Esophagus (tissue), 2 donors: ENCODE measurements around the gene MTFMT. TPM values are rescaled to one million over a fixed set of nuclear protein-coding genes. Genes with fewer than 3 reads are reported as not detected.

ENCODE experiments used
- H3K27ac ChIP-seq, 2 donors: one replicate each; pipeline ENCODE4 v1.5.1; 2013; ENCODE audit warnings: low read depth in 2 of 2, mild to moderate bottlenecking in 2 of 2, inconsistent platforms in 1 of 2, low read length in 1 of 2, moderate library complexity in 1 of 2
- H3K27me3 ChIP-seq, 2 donors: one replicate each; pipeline ENCODE4 v1.6.1; 2013; ENCODE audit warnings: low read length in 2 of 2, control low read depth in 1 of 2, mild to moderate bottlenecking in 1 of 2; ENCODE audit not compliant: insufficient read depth in 2 of 2, control insufficient read depth in 1 of 2
- H3K36me3 ChIP-seq, 2 donors: one replicate each; pipeline ENCODE4 v1.6.1; 2013; ENCODE audit warnings: low read length in 1 of 2; ENCODE audit not compliant: control insufficient read depth in 2 of 2, insufficient read depth in 2 of 2
- H3K4me1 ChIP-seq, 2 donors: one replicate each; pipeline ENCODE4 v1.6.1; 2013; ENCODE audit warnings: low read length in 1 of 2; ENCODE audit not compliant: control insufficient read depth in 2 of 2, insufficient read depth in 2 of 2
- H3K4me3 ChIP-seq, 2 donors: one replicate each; pipeline ENCODE4 v1.5.1; 2013; ENCODE audit warnings: low read length in 2 of 2, mild to moderate bottlenecking in 2 of 2, low read depth in 1 of 2, moderate library complexity in 1 of 2
- H3K9me3 ChIP-seq, 2 donors: one replicate each; pipeline ENCODE4 v1.6.1; 2013; ENCODE audit warnings: mild to moderate bottlenecking in 2 of 2, low read depth in 1 of 2, low read length in 1 of 2, moderate library complexity in 1 of 2; ENCODE audit not compliant: control insufficient read depth in 2 of 2, insufficient read depth in 1 of 2
- WGBS, 2 donors: extraction: QIAGEN DNeasy Blood & Tissue Kit; methylation state at CpG; one replicate each; pipeline ENCODE4 v1.1.7; 2013; 5-methylcytosine and 5-hydroxymethylcytosine counted together
- polyA plus RNA-seq, 2 donors: library from polyadenylated mRNA; stranded (reverse); fragments of 200-250 nt; gene quantifications; one replicate each; pipeline ENCODE4 v1.2.3, GENCODE V29; 2013
- donor health status: healthy with polysubstance abuse.
- donor health status: Bipolar disorder and iron deficiency.

MTFMT gene
- polyA plus RNA-seq, 2 donors: 3.1 to 6.9 TPM

DNA sequence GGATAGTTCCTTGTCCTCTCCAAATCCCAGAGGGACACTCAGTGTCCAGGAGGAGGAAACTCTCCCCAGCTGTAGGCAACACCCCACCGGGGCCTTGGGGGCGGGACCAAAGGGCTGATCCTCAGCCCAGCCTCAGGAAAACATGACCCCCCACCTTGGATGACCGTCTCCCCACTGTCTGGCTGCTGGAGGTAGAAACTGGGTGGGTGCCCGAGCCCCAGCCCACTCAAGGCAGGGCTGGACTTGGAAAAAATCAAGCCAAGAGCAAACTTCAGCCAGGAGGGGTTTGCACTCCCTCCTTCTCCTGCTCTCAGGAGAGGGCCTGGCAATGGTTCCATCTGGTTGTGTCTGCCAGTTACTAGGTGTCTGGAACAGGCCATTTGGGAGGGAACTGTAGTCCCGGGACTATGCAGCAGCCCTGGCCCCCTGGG lies 42.0 kb upstream of the MTFMT start:
- H3K36me3 ChIP-seq: no peaks in the 10 kb centered on the region
- no peak overlapping the region for H3K4me3 ChIP-seq
- peak overlapping the region; percentile 4 to 47 for H3K27ac ChIP-seq
- WGBS, 2 donors: 42 to 46% methylated on average over 5 of the region's 5 CpGs
- no peaks in the 10 kb centered on the region for H3K9me3 ChIP-seq
- peaks cover 5 to 17% of the 10 kb centered on the region in 2 donors for H3K4me1 ChIP-seq
- no peaks in the 10 kb centered on the region for H3K27me3 ChIP-seq

DNA sequence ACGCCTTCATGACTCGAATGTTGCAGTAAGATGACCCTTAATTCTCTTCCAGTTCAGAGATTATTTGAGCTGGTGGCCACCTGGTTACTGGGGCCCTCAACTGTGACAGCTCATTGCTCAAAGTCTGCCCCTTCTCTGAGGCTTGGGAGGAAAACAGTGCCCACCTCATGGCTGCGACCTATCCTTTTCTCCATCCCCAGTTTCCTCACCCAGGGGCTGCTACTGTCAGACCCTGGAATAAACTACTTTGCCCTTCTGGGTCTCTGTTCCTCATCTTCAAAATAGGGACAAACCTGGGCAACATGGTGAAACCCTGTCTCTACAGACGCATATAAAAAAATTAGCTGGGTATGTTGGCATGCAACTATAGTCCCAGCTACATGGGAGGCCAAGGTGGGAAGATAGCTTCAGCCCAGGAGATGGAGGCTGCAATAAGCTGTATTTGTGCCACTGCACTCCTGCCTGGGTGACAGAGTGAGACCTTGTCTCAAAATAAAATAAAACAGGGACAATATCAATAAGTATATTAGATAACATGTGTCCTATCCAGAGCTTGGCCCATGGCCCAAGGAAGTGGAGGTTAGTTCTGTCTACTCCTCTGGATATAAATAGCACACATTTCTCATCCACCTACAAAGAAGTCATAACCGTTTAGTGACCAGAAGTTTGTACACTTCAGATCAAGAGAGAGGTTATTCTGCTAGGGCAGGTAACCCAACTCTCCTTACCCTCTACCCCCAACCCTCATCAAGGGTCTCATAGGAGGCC lies 40.5 kb upstream of the MTFMT start:
- Histone ChIP-seq H3K36me3 (no peaks in the 10 kb centered on the region), H3K4me3 (no peak overlapping the region), H3K27me3 (no peaks in the 10 kb centered on the region), H3K27ac (peak overlapping the region; percentile 36 to 43), H3K9me3 (no peaks in the 10 kb centered on the region), H3K4me1 (peaks cover 5 to 17% of the 10 kb centered on the region in 2 donors)
- 73 to 74% methylated on average over 5 of the region's 5 CpGs for WGBS, 2 donors

GRCh38 chr15:65069179-65069578 lies 39.7 kb upstream of the MTFMT start:
- H3K9me3 ChIP-seq: no peaks in the 10 kb centered on the region
- H3K27ac ChIP-seq: peak overlapping the region; percentile 80 to 90
- 59 to 69% methylated on average over 1 of the region's 1 CpG for WGBS, 2 donors

GRCh38 chr15:65068403-65068788 lies 39.0 kb upstream of the MTFMT start:
- no peaks in the 10 kb centered on the region for H3K36me3 ChIP-seq
- peaks cover 5 to 17% of the 10 kb centered on the region in 2 donors for H3K4me1 ChIP-seq
- H3K9me3 ChIP-seq: no peaks in the 10 kb centered on the region
- H3K27ac ChIP-seq: peak overlapping the region; percentile 80 to 90
- 76 to 81% methylated on average over 3 of the region's 3 CpGs for WGBS, 2 donors
- no peaks in the 10 kb centered on the region for H3K27me3 ChIP-seq
- peak overlapping the region in 1 of 2 donors; percentile 62 for H3K4me3 ChIP-seq

More at GRCh38 chr15:65069179-65069578, 39.7 kb upstream of the MTFMT start:
- Histone ChIP-seq H3K27me3 (no peaks in the 10 kb centered on the region), H3K4me1 (peaks cover 5 to 17% of the 10 kb centered on the region in 2 donors), H3K4me3 (no peak overlapping the region), H3K36me3 (no peaks in the 10 kb centered on the region)

DNA sequence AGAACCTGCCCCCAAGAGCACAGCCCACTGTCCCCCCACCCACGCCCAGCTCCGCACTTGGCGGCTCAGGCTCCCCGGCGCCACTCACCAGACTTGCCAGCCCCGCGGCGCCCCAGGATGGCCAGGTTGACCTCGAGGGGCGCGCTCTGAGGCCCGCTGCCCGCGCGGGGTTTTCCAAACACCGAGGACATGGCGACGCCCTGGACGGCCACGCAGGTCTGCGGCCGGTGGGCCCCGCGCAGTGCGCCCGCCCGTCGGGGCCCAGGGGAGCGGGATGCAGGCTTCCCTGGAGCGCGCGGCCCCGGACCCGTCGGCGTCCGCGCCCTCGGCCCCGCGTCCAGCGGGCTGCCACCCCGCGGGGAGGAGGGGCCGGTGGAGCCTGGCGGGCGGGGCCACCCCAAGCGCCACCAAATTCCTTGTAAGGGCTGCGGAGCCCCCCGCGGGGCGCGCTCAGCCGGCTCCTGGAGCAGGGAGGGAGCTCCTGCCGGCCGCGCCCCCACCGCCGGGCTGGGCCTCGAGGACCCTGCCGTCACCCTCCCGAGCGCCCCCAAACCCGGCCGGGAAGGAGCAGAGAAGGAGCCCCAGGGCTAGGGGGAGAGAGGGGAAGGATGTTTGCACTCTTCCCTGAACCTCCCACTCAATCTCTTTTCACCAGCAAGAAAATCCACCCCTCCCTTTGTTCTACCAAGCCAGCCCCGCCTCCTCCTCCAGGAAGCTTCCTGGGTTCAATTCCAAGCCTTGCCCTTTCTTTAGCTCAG lies 38.4 kb upstream of the MTFMT start, which contains the start of gene RASL12:
Gene RASL12, minus strand, starts transcription at position 347 of the 758 bp plus-strand sequence. Its CDS starts 156 bp downstream, at position 191.
- peak within 1 kb of the TSS; percentile 80 to 90 for H3K27ac ChIP-seq
- no peaks in the 10 kb centered on the region for H3K27me3 ChIP-seq
- no peaks in the 10 kb centered on the region for H3K36me3 ChIP-seq
- 5 to 9% methylated on average over 51 to 66 of the region's 66 CpGs for WGBS, 2 donors
- peak within 1 kb of the TSS; percentile 61 to 62 for H3K4me3 ChIP-seq
- H3K4me1 ChIP-seq: peaks cover 5 to 17% of the 10 kb centered on the region in 2 donors
- H3K9me3 ChIP-seq: no peaks in the 10 kb centered on the region

DNA sequence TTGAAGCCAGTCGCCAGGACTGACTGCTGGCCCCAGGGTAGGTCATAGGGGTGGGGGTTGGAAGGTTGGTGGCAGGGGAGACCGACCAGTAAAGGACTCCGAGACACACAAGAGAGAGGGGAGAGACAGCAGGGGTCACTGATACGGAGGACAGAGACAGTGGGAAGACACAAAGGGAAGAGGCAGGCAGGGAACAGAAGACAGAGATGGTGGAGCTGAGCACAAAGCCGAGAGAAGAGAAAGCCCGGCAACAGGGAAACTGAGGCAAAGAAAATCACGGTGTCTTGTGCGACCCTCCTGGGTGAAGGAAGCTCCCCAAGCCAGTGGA lies 37.8 kb upstream of the MTFMT start:
- H3K4me1 ChIP-seq: peaks cover 5 to 16% of the 10 kb centered on the region in 2 donors
- H3K36me3 ChIP-seq: no peaks in the 10 kb centered on the region
- H3K4me3 ChIP-seq: peak overlapping the region; percentile 61 to 62
- WGBS, 2 donors: 22 to 33% methylated on average over 8 of the region's 8 CpGs
- no peaks in the 10 kb centered on the region for H3K27me3 ChIP-seq
- H3K27ac ChIP-seq: peak overlapping the region; percentile 80 to 90
- no peaks in the 10 kb centered on the region for H3K9me3 ChIP-seq

DNA sequence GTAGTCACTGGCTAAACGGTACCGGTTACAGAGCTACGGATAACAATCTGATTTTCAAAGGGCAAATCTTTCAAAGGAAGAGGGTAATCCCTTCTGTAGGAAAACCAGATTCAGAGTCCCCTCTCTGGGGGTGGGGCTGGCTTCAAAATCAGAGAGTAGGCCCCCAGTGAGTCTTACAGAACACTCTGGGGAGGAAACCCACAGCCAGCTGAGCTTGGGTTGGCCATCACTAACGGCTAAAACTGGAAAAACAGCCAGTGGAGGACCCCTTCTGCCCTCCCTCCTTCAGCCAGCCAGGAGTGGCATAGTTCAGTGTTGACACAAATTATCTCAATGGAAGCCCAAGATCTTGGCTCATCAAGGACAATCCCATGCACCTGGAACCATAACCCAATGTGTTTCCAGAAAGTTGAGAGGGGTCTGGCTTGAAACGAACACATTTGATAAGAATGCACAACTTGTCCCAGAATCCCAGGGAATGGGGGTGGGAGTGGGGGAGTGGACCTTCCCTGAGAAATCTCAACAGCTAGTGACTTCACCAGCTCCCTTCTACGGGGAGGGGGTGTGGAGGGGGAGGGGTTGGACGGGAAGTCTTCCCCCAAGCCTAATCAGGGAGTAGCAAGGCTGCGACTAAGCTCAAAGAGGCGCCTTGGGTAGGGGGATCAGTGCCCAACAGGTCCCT lies 37.3 kb upstream of the MTFMT start:
- Histone ChIP-seq H3K36me3 (no peaks in the 10 kb centered on the region), H3K9me3 (no peaks in the 10 kb centered on the region), H3K27me3 (no peaks in the 10 kb centered on the region), H3K4me3 (peak overlapping the region; percentile 61 to 62), H3K27ac (peak overlapping the region; percentile 80 to 90), H3K4me1 (peaks cover 5 to 11% of the 10 kb centered on the region in 2 donors)
- 40 to 48% methylated on average over 9 of the region's 9 CpGs for WGBS, 2 donors

- Histone ChIP-seq H3K27ac (peak overlapping the region in 1 of 2 donors; percentile 80), H3K9me3 (no peaks in the 10 kb centered on the region), H3K27me3 (no peaks in the 10 kb centered on the region), H3K4me3 (peak overlapping the region in 1 of 2 donors; percentile 62), H3K36me3 (no peaks in the 10 kb centered on the region), H3K4me1 (peaks cover 3 to 5% of the 10 kb centered on the region in 2 donors)
- WGBS, 2 donors: 50 to 76% methylated on average over 3 of the region's 3 CpGs
Measured at GRCh38 chr15:65066001-65066634, 36.7 kb upstream of the MTFMT start.

DNA sequence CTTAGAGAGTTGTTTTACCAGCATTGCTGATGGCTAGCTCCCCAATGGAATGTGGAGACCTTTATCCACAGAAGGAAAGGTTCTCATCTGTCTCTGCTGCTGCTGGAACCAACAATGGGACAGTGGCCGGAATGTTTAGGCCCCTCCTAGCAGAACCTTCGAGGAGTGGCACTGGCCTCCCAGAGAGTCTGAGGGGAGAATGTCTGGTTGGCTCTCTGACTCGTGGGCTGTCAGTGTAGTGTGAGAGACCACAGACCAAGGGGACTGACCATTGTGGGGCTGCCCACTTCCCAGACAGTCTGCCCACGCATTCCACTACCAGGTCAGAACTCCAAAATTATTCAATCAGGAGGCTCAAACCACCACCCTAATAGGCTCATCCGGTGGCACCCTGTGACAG lies 33.3 kb upstream of the MTFMT start:
- Histone ChIP-seq H3K4me1 (peaks cover 3 to 5% of the 10 kb centered on the region in 2 donors), H3K27ac (no peak overlapping the region), H3K9me3 (no peaks in the 10 kb centered on the region), H3K27me3 (no peaks in the 10 kb centered on the region), H3K36me3 (peaks cover 0 to 3% of the 10 kb centered on the region in 2 donors), H3K4me3 (no peak overlapping the region)
- WGBS, 2 donors: 74 to 75% methylated on average over 5 of the region's 5 CpGs
